Ascending aorta (tissue), 2 donors: Measurements from ENCODE around the gene WDCP. TPM values are rescaled to one million over a fixed set of nuclear protein-coding genes. Genes with fewer than 3 reads are reported as not detected.

ENCODE experiments used
- DNase-seq, 2 donors: peaks; one replicate each; pipeline ENCODE4 v3.0.0-alpha.2; 2019; ENCODE audit warnings: low spot score in 2 of 2
- H3K27ac ChIP-seq, 2 donors: fragments of 200-600 bp; sonication (generic); one replicate each; pipeline ENCODE4 v1.5.1; 2016 to 2017; ENCODE audit warnings: mild to moderate bottlenecking in 1 of 2
- H3K27me3 ChIP-seq: fragments of 200-600 bp; sonication (generic); one replicate; pipeline ENCODE4 v1.5.1; 2017
- H3K36me3 ChIP-seq, 2 donors: fragments of 200-600 bp; sonication (generic); one replicate each; pipeline ENCODE4 v1.5.1; 2016
- H3K4me1 ChIP-seq, 2 donors: fragments of 200-600 bp; sonication (generic); one replicate each; pipeline ENCODE4 v1.5.1; 2016 to 2017; ENCODE audit warnings: mild to moderate bottlenecking in 1 of 2
- H3K4me3 ChIP-seq, 2 donors: fragments of 200-600 bp; sonication (generic); one replicate each; pipeline ENCODE4 v1.5.1; 2016 to 2017; ENCODE audit warnings: mild to moderate bottlenecking in 1 of 2
- H3K9me3 ChIP-seq, 2 donors: fragments of 200-600 bp; sonication (generic); one replicate each; pipeline ENCODE4 v1.5.1; 2016
- intact Hi-C: fragments of 100-400 bp; cut with DNase I; formaldehyde crosslinking; loops from one replicate; pipeline ENCODE4 v1.15.1; 2023
- total RNA-seq: library from RNA; depleted of rRNA; stranded (reverse); fragments of >200 nt; gene quantifications from one replicate; pipeline ENCODE4 v1.1.0, GENCODE V29; 2016
- TF ChIP-seq, protein P1 (sequence below), 3 experiments: fragments of 200-600 bp in 2 of 3; fragments of 450-650 bp in 1 of 3; sonication (generic) in 2 of 3; IDR thresholded peaks; one replicate each; pipeline ENCODE4 v1.5.1; 2016 to 2019; ENCODE audit warnings: antibody characterized with exemption in 3 of 3, mild to moderate bottlenecking in 1 of 3, moderate library complexity in 1 of 3

Gene WDCP
- total RNA-seq, 1 donor from 2014 or later = 1.9 TPM

GRCh38 chr2:23988371-23988770 lies 58.8 kb downstream of the WDCP start:
- no peaks in the 10 kb centered on the region for H3K27me3 ChIP-seq
- no peak overlapping the region for H3K4me3 ChIP-seq
- H3K9me3 ChIP-seq = no peaks in the 10 kb centered on the region
- no peaks in the 10 kb centered on the region for H3K4me1 ChIP-seq
- H3K36me3 ChIP-seq = peaks cover 13 to 24% of the 10 kb centered on the region in 2 donors
- DNase-seq = no peak
- intact Hi-C loops = no loop called here
- no peak overlapping the region for H3K27ac ChIP-seq
- TF ChIP-seq, protein P1, sequence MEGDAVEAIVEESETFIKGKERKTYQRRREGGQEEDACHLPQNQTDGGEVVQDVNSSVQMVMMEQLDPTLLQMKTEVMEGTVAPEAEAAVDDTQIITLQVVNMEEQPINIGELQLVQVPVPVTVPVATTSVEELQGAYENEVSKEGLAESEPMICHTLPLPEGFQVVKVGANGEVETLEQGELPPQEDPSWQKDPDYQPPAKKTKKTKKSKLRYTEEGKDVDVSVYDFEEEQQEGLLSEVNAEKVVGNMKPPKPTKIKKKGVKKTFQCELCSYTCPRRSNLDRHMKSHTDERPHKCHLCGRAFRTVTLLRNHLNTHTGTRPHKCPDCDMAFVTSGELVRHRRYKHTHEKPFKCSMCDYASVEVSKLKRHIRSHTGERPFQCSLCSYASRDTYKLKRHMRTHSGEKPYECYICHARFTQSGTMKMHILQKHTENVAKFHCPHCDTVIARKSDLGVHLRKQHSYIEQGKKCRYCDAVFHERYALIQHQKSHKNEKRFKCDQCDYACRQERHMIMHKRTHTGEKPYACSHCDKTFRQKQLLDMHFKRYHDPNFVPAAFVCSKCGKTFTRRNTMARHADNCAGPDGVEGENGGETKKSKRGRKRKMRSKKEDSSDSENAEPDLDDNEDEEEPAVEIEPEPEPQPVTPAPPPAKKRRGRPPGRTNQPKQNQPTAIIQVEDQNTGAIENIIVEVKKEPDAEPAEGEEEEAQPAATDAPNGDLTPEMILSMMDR (IDR thresholded peaks at IDR 0.05) = no peak

Other genes starting within 250 kb of the WDCP start
- gene ATAD2B, start 120.3 kb downstream of the WDCP start, total RNA-seq = 8.4 TPM
- gene UBXN2A, start 106.9 kb downstream of the WDCP start, total RNA-seq = 3.0 TPM
- gene MFSD2B, start 37.3 kb downstream of the WDCP start, total RNA-seq = not detected
- gene FKBP1B, start 2.4 kb upstream of the WDCP start, total RNA-seq = not detected
- 26.9 TPM for gene SF3B6, start 28.9 kb upstream of the WDCP start, total RNA-seq
- 1.6 TPM for gene TP53I3, start 37.4 kb upstream of the WDCP start, total RNA-seq
- gene PFN4, start 75.9 kb upstream of the WDCP start, total RNA-seq = not detected
- gene FAM228B, start 76.1 kb upstream of the WDCP start, total RNA-seq = 144 TPM
- not detected for gene FAM228A, start 127.7 kb upstream of the WDCP start, total RNA-seq